NT2/D1 (cell line): ENCODE measurements around the gene CRELD2.

Experiments used
- SUZ12 ChIP-seq: IDR thresholded peaks from 2 replicates; pipeline ENCODE4 v1.6.1; 2011; ENCODE audit not compliant: insufficient read length, insufficient read depth; ENCODE audit errors: extremely low read depth
- YY1 ChIP-seq: IDR thresholded peaks from 2 replicates; pipeline ENCODE4 v1.6.1; 2011; ENCODE audit not compliant: insufficient read length, insufficient read depth

- no peak for TF ChIP-seq YY1
- TF ChIP-seq SUZ12 = no peak
These were observed 40.2 kb upstream of the CRELD2 start for GRCh38 chr22:49878206-49878605.
